GM19193 (cell line): Measurements from ENCODE around the gene GM2A.

Experiments
- POLR2A ChIP-seq: IDR thresholded peaks from 4 replicates; pipeline ENCODE4 v1.6.1; 2011; ENCODE audit not compliant: insufficient read depth, insufficient read length; ENCODE audit errors: extremely low read depth

GM2A gene

DNA sequence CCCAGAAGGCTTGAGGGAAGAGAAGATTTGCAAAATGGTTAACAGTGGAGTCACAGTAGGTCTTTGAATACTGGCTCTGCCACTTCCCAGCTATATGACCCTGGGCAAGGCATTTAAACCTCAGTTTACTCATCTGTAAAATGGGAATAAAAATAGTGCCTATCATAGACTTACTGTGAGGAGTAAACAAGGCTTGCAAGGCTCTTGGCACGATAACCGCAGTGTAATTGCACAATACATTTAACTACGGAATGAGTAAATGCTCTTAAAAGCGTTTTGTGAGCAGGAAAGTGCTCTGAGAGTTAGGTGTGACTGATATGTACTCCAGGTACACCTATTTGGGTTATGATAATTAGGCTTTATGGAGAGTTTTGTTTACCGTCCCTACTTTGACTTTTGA, 42.2 kb downstream of the GM2A start:
- TF ChIP-seq POLR2A = no peak

DNA sequence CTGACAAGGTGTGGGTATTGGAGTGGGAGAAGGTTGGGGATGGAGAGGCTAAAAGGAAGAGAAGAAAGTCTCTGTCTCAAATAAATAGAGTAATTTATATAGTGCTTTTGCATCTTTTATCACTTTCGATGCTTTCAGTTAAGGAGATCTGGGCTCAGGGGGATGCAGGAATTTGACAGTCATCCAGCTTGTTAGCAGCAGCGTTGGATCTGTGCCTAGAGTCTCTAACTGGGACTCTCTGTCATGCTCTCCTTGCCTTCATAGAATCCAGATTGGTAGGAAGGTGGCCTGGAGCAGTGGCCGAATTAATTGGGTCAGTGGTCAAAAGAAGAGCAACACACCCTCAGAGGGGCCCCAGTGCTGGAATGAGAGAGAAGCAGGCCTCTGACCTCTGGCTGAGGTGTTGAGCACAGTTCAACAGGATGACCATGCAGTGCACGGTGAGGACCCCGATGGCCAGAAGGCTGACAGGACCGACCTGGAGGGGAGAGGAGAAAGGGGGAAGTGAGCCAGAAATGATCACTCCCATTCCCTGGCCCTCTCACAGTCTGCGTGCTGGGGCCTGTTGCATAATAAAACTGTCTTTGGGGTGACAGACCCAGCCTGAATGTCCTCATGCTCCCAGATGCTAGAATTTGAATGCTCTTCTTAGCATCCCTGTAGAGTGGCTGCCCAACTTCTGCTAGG, 42.9 kb downstream of the GM2A start:
- no peak for TF ChIP-seq POLR2A

DNA sequence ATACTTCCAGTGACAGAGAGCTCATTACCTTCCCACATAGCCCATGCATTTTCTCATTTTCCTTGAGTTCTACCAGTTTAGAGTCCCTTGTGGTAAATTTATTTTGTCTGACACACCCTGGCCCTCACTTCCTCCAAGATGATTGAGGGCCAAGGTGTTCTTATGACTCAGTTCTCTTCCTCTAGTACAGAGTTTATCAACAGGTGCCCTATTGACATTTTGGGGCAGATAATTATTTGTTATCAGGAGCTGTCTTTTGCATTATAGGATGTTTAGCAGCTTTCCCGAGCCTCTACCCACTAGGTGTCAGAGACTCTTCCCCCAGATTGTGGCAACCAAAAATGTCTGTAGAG, 43.5 kb downstream of the GM2A start:
- no peak for TF ChIP-seq POLR2A

DNA sequence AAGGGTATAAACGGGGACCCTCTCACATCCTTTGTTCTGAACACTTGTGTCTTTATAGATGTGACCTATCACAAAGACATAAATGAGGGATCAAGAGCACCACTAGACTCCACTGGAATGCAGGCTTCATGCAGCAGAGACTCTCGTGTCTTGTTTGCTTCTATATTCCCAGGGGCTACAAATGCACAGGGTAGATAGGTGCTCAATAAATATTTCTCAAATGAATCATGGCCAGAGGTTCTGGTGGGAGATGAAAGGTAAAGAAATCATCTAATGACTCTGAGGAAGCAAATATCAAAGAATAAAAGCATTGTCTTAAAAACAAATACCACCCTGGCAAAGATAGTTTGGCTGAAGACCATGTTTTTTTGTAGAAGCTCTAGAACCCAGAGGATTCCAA, 44.0 kb downstream of the GM2A start:
- TF ChIP-seq POLR2A = no peak

DNA sequence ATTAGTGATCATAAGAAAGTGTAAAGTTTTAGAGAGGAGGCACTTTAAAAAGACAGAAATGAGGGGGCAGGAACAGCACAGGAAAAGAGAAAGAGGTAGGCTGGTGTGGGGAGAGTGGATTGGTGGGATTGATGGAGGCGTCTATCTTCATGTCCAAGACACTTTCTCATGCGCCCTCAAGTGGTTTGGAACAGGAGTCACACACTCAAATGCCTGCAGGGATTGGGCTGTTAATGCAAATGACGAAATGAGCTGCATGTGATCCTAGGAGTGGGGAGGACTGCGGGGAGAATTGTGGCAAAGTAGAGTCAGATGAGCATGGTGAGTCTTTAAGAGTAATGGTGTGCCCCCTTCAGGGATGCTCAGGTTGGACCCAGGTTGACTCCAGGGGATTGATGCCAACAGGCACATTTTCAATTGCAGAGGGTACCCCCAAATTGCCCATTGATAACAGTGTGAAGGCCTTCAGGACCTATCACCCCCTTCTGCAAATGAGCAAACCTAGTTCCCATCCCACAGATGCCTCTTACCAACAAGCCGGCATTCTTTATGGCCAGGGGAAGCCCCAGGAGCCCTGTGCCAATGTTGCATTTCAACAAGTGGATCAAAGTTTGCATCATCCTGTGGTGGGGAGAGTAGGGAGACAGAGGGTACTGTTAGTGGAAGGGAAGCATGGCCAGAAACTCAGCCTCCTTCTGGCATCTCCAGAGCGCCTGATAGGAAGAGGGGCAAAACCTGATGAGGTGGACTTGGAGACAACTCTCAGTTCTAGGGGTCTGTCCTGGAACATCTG, 45.3 kb downstream of the GM2A start:
- no peak for TF ChIP-seq POLR2A

DNA sequence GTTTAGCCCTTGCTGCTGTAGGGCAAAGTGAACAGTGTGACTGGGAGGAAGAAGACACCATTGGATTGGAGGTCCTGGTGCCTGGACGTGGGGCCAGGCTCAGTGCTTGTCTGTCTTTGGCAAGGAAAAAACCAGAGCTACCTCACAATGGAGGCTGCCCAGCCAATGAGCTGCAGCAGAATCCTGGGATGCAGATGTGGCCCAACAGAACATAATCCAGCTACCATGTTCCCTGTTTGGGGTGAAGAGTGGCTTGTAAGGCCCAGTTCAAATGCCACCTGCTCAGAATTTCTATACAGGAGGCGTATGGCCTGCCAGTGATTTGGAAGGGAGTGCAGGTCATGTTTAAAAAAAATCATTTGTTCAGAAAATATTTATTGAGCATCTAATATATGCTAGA, 50.7 kb downstream of the GM2A start, which contains the start of gene SLC36A3:
TSS of gene SLC36A3 (minus strand) at position 101 of the 400 bp plus-strand sequence. CDS start 412 bp downstream, outside the sequence.
- no peak for TF ChIP-seq POLR2A

DNA sequence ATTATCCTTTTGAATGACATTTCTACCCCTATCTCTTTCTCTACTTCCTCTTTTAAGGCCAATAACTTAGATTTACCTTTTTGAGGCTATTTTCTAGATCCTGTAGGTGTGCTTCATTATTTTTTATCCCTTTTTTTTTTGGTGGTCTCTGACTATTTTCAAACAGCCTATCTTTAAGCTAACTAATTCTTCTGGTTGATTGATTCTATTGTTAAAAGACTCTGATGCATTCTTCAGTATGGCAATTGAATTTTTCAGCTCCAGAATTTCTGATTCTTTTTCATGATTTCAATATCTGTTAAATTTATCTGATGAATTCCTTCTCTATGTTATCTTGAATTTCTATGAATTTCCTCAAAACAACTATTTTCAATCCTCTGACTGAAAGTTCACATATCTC, 57.9 kb downstream of the GM2A start:
- no peak for TF ChIP-seq POLR2A

DNA sequence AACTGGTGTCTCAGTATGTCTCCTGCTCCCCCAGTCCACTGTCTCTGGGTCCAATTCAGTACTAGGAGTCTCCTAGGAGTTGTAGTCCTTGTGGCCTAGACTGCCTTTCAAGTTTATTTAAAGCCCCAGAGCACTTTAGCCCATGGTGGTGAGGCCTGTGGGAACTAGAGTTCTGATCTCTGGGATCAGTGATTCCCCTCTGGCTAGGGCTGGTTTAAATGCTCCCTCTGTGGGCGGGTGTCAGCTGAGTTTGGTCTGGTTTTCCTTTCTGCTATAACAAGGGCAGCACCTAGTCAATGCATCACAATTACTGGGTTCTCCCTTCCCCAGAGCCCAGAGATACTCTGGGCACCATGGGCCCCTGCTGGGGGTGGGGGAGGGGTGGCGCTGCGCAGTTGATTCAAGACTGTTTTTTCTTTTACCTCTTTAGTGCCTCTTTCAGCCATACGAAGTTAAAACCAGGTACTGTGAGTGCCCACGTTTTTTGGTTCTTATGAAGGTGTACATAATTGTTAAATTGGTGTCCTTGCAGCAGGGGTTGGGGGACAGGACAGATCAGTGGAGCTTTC, 59.9 kb downstream of the GM2A start:
- TF ChIP-seq POLR2A = no peak

DNA sequence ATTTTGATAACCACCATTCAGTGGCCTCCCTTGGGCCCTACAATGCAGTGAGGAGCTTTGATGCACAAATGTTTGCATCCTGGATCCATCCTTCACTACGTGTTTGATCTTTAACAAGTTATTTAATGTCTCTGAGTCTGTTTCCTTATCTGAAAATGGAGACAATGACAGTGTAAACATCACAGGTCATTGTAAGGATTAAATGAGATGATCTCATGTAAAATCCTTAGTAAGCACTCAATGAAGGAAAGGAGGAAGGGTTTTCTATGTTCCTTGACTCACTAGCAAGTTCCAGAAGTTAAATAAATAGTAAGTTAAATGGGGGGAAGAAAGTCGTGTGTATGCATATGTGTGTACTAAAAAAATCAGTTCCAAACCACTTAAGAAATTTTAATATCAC, 60.4 kb downstream of the GM2A start:
- TF ChIP-seq POLR2A = no peak

DNA sequence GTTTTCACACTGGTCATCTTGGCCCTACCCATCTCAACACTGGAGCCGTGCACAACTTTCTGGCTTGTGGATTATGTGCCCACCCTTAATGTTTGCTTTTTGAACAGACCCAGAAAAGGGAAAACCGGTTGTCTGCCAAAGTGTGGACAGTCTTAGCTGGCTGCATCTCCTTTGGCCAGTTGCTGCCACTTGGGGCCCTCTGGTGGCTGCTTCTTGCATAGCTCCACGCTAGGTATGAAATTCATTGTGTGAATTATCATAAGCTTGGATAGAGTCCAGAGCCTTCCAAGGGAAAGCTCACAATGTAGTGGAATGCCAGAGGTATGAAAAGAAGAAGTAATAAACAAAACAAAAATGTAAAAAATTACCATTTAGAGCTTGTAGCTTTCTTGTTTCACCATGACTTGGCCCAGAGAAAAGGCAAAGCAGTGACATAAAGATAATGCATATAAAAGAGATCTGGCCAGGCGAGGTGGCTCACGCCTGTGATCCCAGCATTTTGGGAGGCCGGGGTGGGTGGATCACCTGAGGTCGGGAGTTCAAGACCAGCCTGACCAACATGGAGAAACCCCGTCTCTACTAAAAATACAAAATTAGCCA, 63.1 kb downstream of the GM2A start:
- no peak for TF ChIP-seq POLR2A

DNA sequence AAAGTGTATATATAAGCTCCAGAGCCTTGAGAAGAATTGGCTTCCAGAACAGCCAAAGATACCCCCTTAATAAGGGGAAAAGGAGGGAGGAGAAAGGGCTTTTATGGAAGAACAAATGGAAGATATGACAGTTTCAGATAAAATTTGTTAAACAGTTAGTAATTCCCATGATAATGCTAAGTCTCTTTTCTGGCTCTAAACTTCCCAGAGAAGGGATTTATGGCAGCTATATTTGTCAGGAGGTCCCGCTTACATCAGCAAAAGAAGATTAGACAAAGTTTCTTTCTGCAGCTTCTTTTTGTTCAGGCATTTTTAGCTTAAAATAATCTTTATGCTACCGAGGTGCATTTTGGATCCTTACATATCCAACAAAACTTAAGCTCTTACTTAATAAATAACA, 64.9 kb downstream of the GM2A start:
- TF ChIP-seq POLR2A = no peak

DNA sequence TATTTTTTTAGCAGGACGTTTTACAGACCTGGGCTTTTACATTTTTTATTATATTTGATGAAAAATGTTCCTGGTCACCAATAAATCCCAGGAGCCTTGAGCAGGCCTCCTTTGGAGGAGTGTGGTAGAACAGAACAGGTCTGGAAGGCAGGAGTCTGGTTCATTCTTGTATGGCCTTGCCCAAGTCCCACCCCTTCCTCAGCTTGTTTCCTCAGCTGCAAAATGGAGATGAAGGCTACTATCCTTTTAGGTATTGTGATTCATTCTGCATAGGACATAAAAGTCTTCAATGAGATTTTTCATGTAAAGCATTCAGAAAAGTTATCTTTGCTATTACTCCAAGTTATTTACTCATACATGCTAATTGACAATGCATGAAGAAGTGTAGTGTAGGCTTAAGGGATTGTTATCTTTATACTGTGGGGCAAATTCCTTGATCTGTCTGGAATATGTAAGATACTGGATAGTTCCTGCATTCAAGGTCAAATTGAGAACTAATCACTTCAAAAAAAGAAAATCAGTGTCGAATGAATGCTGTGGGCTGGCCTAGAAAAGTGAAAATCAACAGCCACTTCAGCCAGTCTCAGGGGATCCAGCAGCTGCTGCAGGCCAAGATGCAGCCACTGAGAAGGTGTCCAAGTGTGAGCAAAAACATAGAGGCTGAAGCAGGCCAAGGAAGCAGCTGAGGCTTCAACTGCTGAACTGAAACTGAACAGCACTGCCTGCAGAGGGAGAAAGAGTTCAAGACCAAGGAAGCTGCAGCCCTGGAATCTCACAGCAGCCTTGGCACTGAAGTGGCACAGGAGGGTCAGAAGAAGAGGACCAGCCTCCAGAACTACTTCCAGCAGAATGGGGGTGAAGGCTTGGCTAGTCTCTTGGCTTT, 66.1 kb downstream of the GM2A start:
- no peak for TF ChIP-seq POLR2A
